ENCODE measurements around the gene OMP.

- no peak for TF ChIP-seq CTCF (IDR thresholded peaks at IDR 0.05)
- no peak for TF ChIP-seq POLR2A (IDR thresholded peaks at IDR 0.05)
- TF ChIP-seq EP300 (IDR thresholded peaks at IDR 0.05): no peak
These were observed 36.6 kb downstream of the OMP start for GRCh38 chr11:77139201-77139600.
